Panc1 (cell line): ENCODE measurements around the gene ELF5. TPM values are rescaled to one million over a fixed set of nuclear protein-coding genes. Genes with fewer than 3 reads are reported as not detected.
A peak's percentile ranks its signal among the peaks of the same experiment; 100 is the strongest.

Source experiments
- ATAC-seq: fragments of 200-7000 bp; cut with Tn5 transposase; 2 replicates; pipeline ENCODE4 v1.9.1; 2020; ENCODE audit warnings: mild to moderate bottlenecking, moderate library complexity
- BruUV-seq: library from RNA; stranded (reverse); fragments of 400-500 nt; replicated peaks from 2 replicates; lab custom pipeline; 2021; lab: Mats Ljungman, UMichigan
- CTCF ChIA-PET: fragments of 300-600 bp; sonication (Branson Sonifier 250); formaldehyde crosslinking; loops from one replicate; lab custom pipeline; 2022; ENCODE audit warnings: antibody characterized with exemption; lab: Charles Lee
- POLR2A ChIA-PET: fragments of 300-600 bp; sonication (Branson Sonifier 250); formaldehyde crosslinking; loops from one replicate; lab custom pipeline; 2022; ENCODE audit warnings: antibody characterized with exemption; lab: Charles Lee
- DNase-seq: peaks from one replicate; pipeline ENCODE4 v3.0.0-alpha.2; 2010; ENCODE audit warnings: low read depth, low spot score
- H3K27ac ChIP-seq: 2 replicates; pipeline ENCODE4 v1.5.1; 2011; ENCODE audit warnings: mild to moderate bottlenecking, low read length, inconsistent platforms
- H3K27me3 ChIP-seq: fragments of 200-500 bp; sonication (Bioruptor generic); 2 replicates; pipeline ENCODE4 v1.6.0; 2014; ENCODE audit warnings: low read length, inconsistent platforms; ENCODE audit not compliant: control insufficient read depth, insufficient read depth
- H3K36me3 ChIP-seq: fragments of 200-500 bp; sonication (Bioruptor generic); 2 replicates; pipeline ENCODE4 v1.5.1; 2014; ENCODE audit warnings: inconsistent platforms, mild to moderate bottlenecking, low read length, moderate library complexity; ENCODE audit not compliant: control insufficient read depth, insufficient read depth
- H3K4me1 ChIP-seq: 2 replicates; pipeline ENCODE4 v1.5.1; 2011; ENCODE audit warnings: inconsistent platforms, mild to moderate bottlenecking, low read length, moderate library complexity; ENCODE audit not compliant: control insufficient read depth, insufficient read depth
- H3K4me3 ChIP-seq, 2 experiments: 2 replicates each; pipeline ENCODE4 v1.5.1; 2011 to 2012; ENCODE audit warnings: low read depth in 2 of 2, low read length in 2 of 2, mild to moderate bottlenecking in 2 of 2, inconsistent platforms in 1 of 2, moderate library complexity in 1 of 2
- H3K9me3 ChIP-seq: fragments of 200-500 bp; sonication (Bioruptor generic); 2 replicates; pipeline ENCODE4 v1.5.1; 2014; ENCODE audit warnings: low read depth, mild to moderate bottlenecking, inconsistent platforms, low read length, moderate library complexity; ENCODE audit not compliant: control insufficient read depth, insufficient read depth
- CTCF ChIP-seq: fragments of 450-650 bp; IDR thresholded peaks from 2 replicates; pipeline ENCODE4 v1.5.1; 2017; ENCODE audit warnings: mild to moderate bottlenecking
- POLR2AphosphoS5 ChIP-seq: IDR thresholded peaks from 2 replicates; pipeline ENCODE4 v1.6.1; 2012; ENCODE audit warnings: mild to moderate bottlenecking, low read depth, low read length, moderate library complexity
- REST ChIP-seq, 2 experiments: IDR thresholded peaks; 2 replicates each; pipeline ENCODE4 v1.6.1; 2011 to 2012; ENCODE audit warnings: low read depth in 2 of 2, control low read depth in 1 of 2, low read length in 1 of 2, mild to moderate bottlenecking in 1 of 2, moderate library complexity in 1 of 2; ENCODE audit not compliant: insufficient read depth in 1 of 2
- SIN3A ChIP-seq: IDR thresholded peaks from 2 replicates; pipeline ENCODE4 v1.6.1; 2012; ENCODE audit warnings: low read depth, mild to moderate bottlenecking, low read length, moderate library complexity, borderline replicate concordance; ENCODE audit not compliant: insufficient read depth
- TCF7L2 ChIP-seq: IDR thresholded peaks from 2 replicates; pipeline ENCODE4 v1.6.1; 2011; ENCODE audit warnings: mild to moderate bottlenecking, low read depth, low read length, inconsistent platforms
- in situ Hi-C: cut with HindIII; loops from 2 replicates; pipeline ENCODE4 v1.10.0; 2016; ENCODE audit warnings: low sequenced_read_pairs, low pct_unique_long_range_greater_than_20kb
- intact Hi-C: fragments of 100-400 bp; cut with micrococcal nuclease; formaldehyde crosslinking; loops from one replicate; pipeline ENCODE4 v1.10.0; 2022; ENCODE audit not compliant: unreplicated experiment
- total RNA-seq: library from RNA; stranded (reverse); gene quantifications from one replicate; pipeline ENCODE4 v1.2.1, GENCODE V29; 2021; ENCODE audit not compliant: unreplicated experiment

The ELF5 gene
- total RNA-seq, 1 experiment from 2014 or later = not detected

GRCh38 chr11:34516247-34517040 is 2.9 kb upstream of the ELF5 start:
- Histone ChIP-seq H3K27me3 (no peaks in the 10 kb centered on the region), H3K27ac (no peak overlapping the region), H3K36me3 (no peaks in the 10 kb centered on the region), H3K9me3 (no peaks in the 10 kb centered on the region), H3K4me1 (no peaks in the 10 kb centered on the region), H3K4me3 (no peak overlapping the region)
- in situ Hi-C loops = no loop called here
- ATAC-seq = no peak
- BruUV-seq = no TSS peak
- intact Hi-C loops = no loop called here
- CTCF ChIA-PET = interaction anchor here (0.5 kb wide), 1 partner anchor 383 kb away, joined by 3 read pairs; no protein-coding TSS in a partner anchor
- TF ChIP-seq CTCF (no peak), TCF7L2 (no peak), REST (IDR thresholded peaks at IDR 0.05; ENCODE audit: insufficient read depth in 1 of 2, low read depth in 2 of 2, low read length in 1 of 2) (no peak), POLR2AphosphoS5 (no peak), SIN3A (no peak)
- DNase-seq = no peak
- POLR2A ChIA-PET = no interaction called here

- Histone ChIP-seq H3K4me3 (no peak overlapping the region), H3K27ac (0 out of 2 replicates have a peak overlapping the region, but pooled peaks have one; percentile 25), H3K4me1 (no peaks in the 10 kb centered on the region), H3K36me3 (no peaks in the 10 kb centered on the region), H3K27me3 (no peaks in the 10 kb centered on the region), H3K9me3 (no peaks in the 10 kb centered on the region)
- no TSS peak for BruUV-seq
- ATAC-seq (no peak), DNase-seq (no peak)
- POLR2A ChIA-PET = no interaction called here
- CTCF ChIA-PET = interaction anchor here (0.6 kb wide), 1 partner anchor 16 kb away, joined by 3 read pairs; no protein-coding TSS in a partner anchor
- TF ChIP-seq POLR2AphosphoS5 = no peak
- no peak for TF ChIP-seq REST (IDR thresholded peaks at IDR 0.05; ENCODE audit: insufficient read depth in 1 of 2, low read depth in 2 of 2, low read length in 1 of 2)
- no peak for TF ChIP-seq CTCF
- intact Hi-C loops = loop anchor here (5.0 kb wide), 1 partner anchor 383 kb away; no protein-coding TSS in a partner anchor
- in situ Hi-C loops = no loop called here
Measured at GRCh38 chr11:34514597-34514996, 1.0 kb upstream of the ELF5 start.
